HG02943 (cell line): ENCODE data around the gene BRAT1.

Experiments
- ATAC-seq: cut with Tn5 transposase; IDR thresholded peaks from one replicate; pipeline ENCODE4 v1.9.1; 2021; ENCODE audit warnings: mild to moderate bottlenecking, low read depth, moderate library complexity; ENCODE audit not compliant: unreplicated experiment

BRAT1 gene

GRCh38 chr7:2514473-2515423, 40.6 kb downstream of the BRAT1 start:
- no peak for ATAC-seq

GRCh38 chr7:2513702-2514101, 41.6 kb downstream of the BRAT1 start:
- ATAC-seq = no peak

- ATAC-seq = no peak
These were observed 42.6 kb downstream of the BRAT1 start for GRCh38 chr7:2512713-2513112.

- ATAC-seq = no peak
These were observed 43.1 kb downstream of the BRAT1 start for GRCh38 chr7:2512179-2512661.

- no peak for ATAC-seq
These were observed 43.6 kb downstream of the BRAT1 start for GRCh38 chr7:2511769-2512168.

- ATAC-seq = no peak
These were observed 44.2 kb downstream of the BRAT1 start for GRCh38 chr7:2510909-2511768.

GRCh38 chr7:2510130-2510776, 45.1 kb downstream of the BRAT1 start:
- ATAC-seq = no peak

- ATAC-seq = no peak
These were observed 45.9 kb downstream of the BRAT1 start for GRCh38 chr7:2509298-2509906.

GRCh38 chr7:2508327-2509215, 46.8 kb downstream of the BRAT1 start:
- ATAC-seq = no peak

- no peak for ATAC-seq
These were observed 47.4 kb downstream of the BRAT1 start for GRCh38 chr7:2507917-2508306.

- no peak for ATAC-seq
These were observed 48.0 kb downstream of the BRAT1 start for GRCh38 chr7:2507208-2507916.

- no peak for ATAC-seq
These were observed 49.9 kb downstream of the BRAT1 start for GRCh38 chr7:2505401-2505800.

GRCh38 chr7:2504889-2505375, 50.4 kb downstream of the BRAT1 start:
- ATAC-seq = no peak

GRCh38 chr7:2504128-2504888, 51.0 kb downstream of the BRAT1 start:
- no peak for ATAC-seq

GRCh38 chr7:2503056-2503941, 52.0 kb downstream of the BRAT1 start:
- no peak for ATAC-seq

GRCh38 chr7:2502647-2502966, 52.7 kb downstream of the BRAT1 start:
- ATAC-seq = no peak
